ENCODE results near the gene ZNF423. TPM values are rescaled to one million over a fixed set of nuclear protein-coding genes. Genes with fewer than 3 reads are reported as not detected.
A peak's percentile ranks its signal among the peaks of the same experiment; 100 is the strongest.

Gene ZNF423
- total and polyA plus RNA-seq, 3 experiments from 2014 or later, result not detected

GRCh38 chr16:49468611-49469310 lies 387.2 kb downstream of the ZNF423 start:
- Mint-ChIP-seq H3K4me1 (peaks cover 10 to 11% (median 11%) of the 10 kb centered on the region in 3 donors), H3K27me3 (peaks cover 2% of the 10 kb centered on the region in 2 donors), H3K4me3 (no peak overlapping the region), H3K9me3 (no peaks in the 10 kb centered on the region), H3K36me3 (no peaks in the 10 kb centered on the region), H3K27ac (peak overlapping the region in 3 of 8 donors; percentile 52 to 66 (median 64))
- POLR2A ChIA-PET, result no interaction called here
- no peaks in the 10 kb centered on the region for H3K36me3 ChIP-seq (ENCODE audit: insufficient read depth, low read length)
- H3K9me3 ChIP-seq (ENCODE audit: low read length), result no peaks in the 10 kb centered on the region
- no peak overlapping the region for H3K27ac ChIP-seq (ENCODE audit: low read depth, low read length)
- no peak overlapping the region for H3K4me3 ChIP-seq (ENCODE audit: low read length)
- H3K27me3 ChIP-seq (ENCODE audit: insufficient read depth, low read length, poor library complexity, severe bottlenecking), result no peaks in the 10 kb centered on the region
- H3K4me1 ChIP-seq (ENCODE audit: insufficient read depth, low read length), result peaks cover 17% of the 10 kb centered on the region
- CTCF ChIA-PET, result no interaction called here
- DNase-seq, result no peak

GRCh38 chr16:49467540-49468372 lies 388.2 kb downstream of the ZNF423 start:
- no peaks in the 10 kb centered on the region for H3K9me3 Mint-ChIP-seq
- no peaks in the 10 kb centered on the region for H3K9me3 ChIP-seq (ENCODE audit: low read length)

GRCh38 chr16:49466881-49467280 lies 389.0 kb downstream of the ZNF423 start:
- Mint-ChIP-seq H3K27ac (peak overlapping the region in 4 of 8 donors; percentile 62 to 86 (median 78)), H3K36me3 (no peaks in the 10 kb centered on the region), H3K27me3 (peaks cover 0 to 2% of the 10 kb centered on the region in 2 donors), H3K9me3 (no peaks in the 10 kb centered on the region), H3K4me1 (peaks cover 25 to 30% (median 28%) of the 10 kb centered on the region in 3 donors), H3K4me3 (no peak overlapping the region)
- no peak for DNase-seq
- Histone ChIP-seq H3K4me3 (ENCODE audit: low read length) (no peak overlapping the region), H3K36me3 (ENCODE audit: insufficient read depth, low read length) (no peaks in the 10 kb centered on the region), H3K9me3 (ENCODE audit: low read length) (no peaks in the 10 kb centered on the region), H3K4me1 (ENCODE audit: insufficient read depth, low read length) (peaks cover 34% of the 10 kb centered on the region), H3K27me3 (ENCODE audit: insufficient read depth, low read length, poor library complexity, severe bottlenecking) (no peaks in the 10 kb centered on the region), H3K27ac (ENCODE audit: low read depth, low read length) (no peak overlapping the region)
- CTCF ChIA-PET, result interaction anchor here (1.2 kb wide), 1 partner anchor 25 kb away, joined by 3 read pairs; no protein-coding TSS in a partner anchor
- POLR2A ChIA-PET, result no interaction called here

More at GRCh38 chr16:49467540-49468372, 388.2 kb downstream of the ZNF423 start:
- H3K27ac ChIP-seq (ENCODE audit: low read depth, low read length), result no peak overlapping the region
- H3K4me3 ChIP-seq (ENCODE audit: low read length), result no peak overlapping the region
- ChIA-PET CTCF (interaction anchor here (1.2 kb wide), 1 partner anchor 25 kb away, joined by 3 read pairs; no protein-coding TSS in a partner anchor), POLR2A (no interaction called here)
- H3K36me3 ChIP-seq (ENCODE audit: insufficient read depth, low read length), result no peaks in the 10 kb centered on the region
- no peak for DNase-seq
- Mint-ChIP-seq H3K36me3 (no peaks in the 10 kb centered on the region), H3K4me1 (peaks cover 19 to 21% (median 21%) of the 10 kb centered on the region in 3 donors), H3K27ac (peak overlapping the region in 1 of 8 donors; percentile 3), H3K27me3 (peaks cover 2% of the 10 kb centered on the region in 2 donors), H3K4me3 (no peak overlapping the region)
- peaks cover 25% of the 10 kb centered on the region for H3K4me1 ChIP-seq (ENCODE audit: insufficient read depth, low read length)
- H3K27me3 ChIP-seq (ENCODE audit: insufficient read depth, low read length, poor library complexity, severe bottlenecking), result no peaks in the 10 kb centered on the region

GRCh38 chr16:49466529-49466831 lies 389.4 kb downstream of the ZNF423 start:
- Histone ChIP-seq H3K4me1 (ENCODE audit: insufficient read depth, low read length) (peaks cover 38% of the 10 kb centered on the region), H3K27me3 (ENCODE audit: insufficient read depth, low read length, poor library complexity, severe bottlenecking) (no peaks in the 10 kb centered on the region), H3K27ac (ENCODE audit: low read depth, low read length) (no peak overlapping the region), H3K9me3 (ENCODE audit: low read length) (no peaks in the 10 kb centered on the region), H3K4me3 (ENCODE audit: low read length) (no peak overlapping the region), H3K36me3 (ENCODE audit: insufficient read depth, low read length) (no peaks in the 10 kb centered on the region)
- Mint-ChIP-seq H3K4me3 (no peak overlapping the region), H3K27ac (peak overlapping the region in 5 of 8 donors; percentile 53 to 86 (median 62)), H3K4me1 (peaks cover 25 to 32% (median 28%) of the 10 kb centered on the region in 3 donors), H3K36me3 (no peaks in the 10 kb centered on the region), H3K9me3 (no peaks in the 10 kb centered on the region), H3K27me3 (peaks cover 0 to 2% of the 10 kb centered on the region in 2 donors)
- no peak for DNase-seq
- POLR2A ChIA-PET, result no interaction called here
- CTCF ChIA-PET, result no interaction called here

GRCh38 chr16:49465661-49466528 lies 390.0 kb downstream of the ZNF423 start:
- Mint-ChIP-seq H3K27ac (peak overlapping the region in 6 of 8 donors; percentile 32 to 86 (median 79)), H3K4me1 (peaks cover 27 to 32% (median 28%) of the 10 kb centered on the region in 3 donors), H3K9me3 (no peaks in the 10 kb centered on the region), H3K27me3 (no peaks in the 10 kb centered on the region), H3K4me3 (no peak overlapping the region), H3K36me3 (no peaks in the 10 kb centered on the region)
- ChIA-PET POLR2A (no interaction called here), CTCF (no interaction called here)
- no peaks in the 10 kb centered on the region for H3K36me3 ChIP-seq (ENCODE audit: insufficient read depth, low read length)
- no peak overlapping the region for H3K27ac ChIP-seq (ENCODE audit: low read depth, low read length)
- H3K4me3 ChIP-seq (ENCODE audit: low read length), result no peak overlapping the region
- H3K4me1 ChIP-seq (ENCODE audit: insufficient read depth, low read length), result peaks cover 44% of the 10 kb centered on the region
- no peak for DNase-seq
- no peaks in the 10 kb centered on the region for H3K9me3 ChIP-seq (ENCODE audit: low read length)
- no peaks in the 10 kb centered on the region for H3K27me3 ChIP-seq (ENCODE audit: insufficient read depth, low read length, poor library complexity, severe bottlenecking)

GRCh38 chr16:49464877-49465504 lies 390.9 kb downstream of the ZNF423 start:
- POLR2A ChIA-PET, result no interaction called here
- Mint-ChIP-seq H3K9me3 (no peaks in the 10 kb centered on the region), H3K36me3 (no peaks in the 10 kb centered on the region), H3K27ac (peak overlapping the region in 6 of 8 donors; percentile 83 to 97 (median 88)), H3K4me3 (no peak overlapping the region), H3K4me1 (peaks cover 27 to 32% (median 28%) of the 10 kb centered on the region in 3 donors), H3K27me3 (no peaks in the 10 kb centered on the region)
- Histone ChIP-seq H3K4me3 (ENCODE audit: low read length) (peak overlapping the region; percentile 26), H3K27ac (ENCODE audit: low read depth, low read length) (no peak overlapping the region), H3K9me3 (ENCODE audit: low read length) (no peaks in the 10 kb centered on the region), H3K36me3 (ENCODE audit: insufficient read depth, low read length) (no peaks in the 10 kb centered on the region), H3K27me3 (ENCODE audit: insufficient read depth, low read length, poor library complexity, severe bottlenecking) (no peaks in the 10 kb centered on the region), H3K4me1 (ENCODE audit: insufficient read depth, low read length) (peaks cover 45% of the 10 kb centered on the region)
- DNase-seq, result no peak
- CTCF ChIA-PET, result no interaction called here

- H3K27me3 ChIP-seq (ENCODE audit: insufficient read depth, low read length, poor library complexity, severe bottlenecking), result no peaks in the 10 kb centered on the region
- Mint-ChIP-seq H3K27me3 (no peaks in the 10 kb centered on the region), H3K27ac (peak overlapping the region; percentile 83 to 97 (median 92)), H3K4me1 (peaks cover 27 to 32% (median 28%) of the 10 kb centered on the region in 3 donors), H3K4me3 (peak overlapping the region; percentile 22 to 75 (median 52)), H3K9me3 (no peaks in the 10 kb centered on the region), H3K36me3 (no peaks in the 10 kb centered on the region)
- H3K4me3 ChIP-seq (ENCODE audit: low read length), result peak overlapping the region; percentile 26
- no peaks in the 10 kb centered on the region for H3K36me3 ChIP-seq (ENCODE audit: insufficient read depth, low read length)
- H3K4me1 ChIP-seq (ENCODE audit: insufficient read depth, low read length), result peaks cover 45% of the 10 kb centered on the region
- no peaks in the 10 kb centered on the region for H3K9me3 ChIP-seq (ENCODE audit: low read length)
- ChIA-PET CTCF (no interaction called here), POLR2A (no interaction called here)
- H3K27ac ChIP-seq (ENCODE audit: low read depth, low read length), result peak overlapping the region; percentile 13
- no peak for DNase-seq
Measured at GRCh38 chr16:49464093-49464492, 391.8 kb downstream of the ZNF423 start.

Data from CD8-positive, alpha-beta memory T cell (primary cell).